HTR-8/SVneo (cell line): ENCODE measurements around the gene HLA-DOB.
"Not testable (repeated sequence)": the region's sequence is repeated elsewhere in the genome, so short reads cannot be mapped to it uniquely, and the experiment has no call there.

ENCODE experiments used
- DNase-seq: peaks from one replicate; pipeline ENCODE4 v3.0.0; 2011; ENCODE audit warnings: low spot score, mixed read lengths; ENCODE audit not compliant: insufficient read length
- FAIRE-seq: peaks from 2 replicates; lab custom pipeline; 2011; peaks lifted over from hg19 to GRCh38; lab: Jason Lieb, UNC

HLA-DOB gene

GRCh38 chr6:32815996-32816395 lies 806 bp downstream of the HLA-DOB start:
- FAIRE-seq (no peak), DNase-seq (no peak)

GRCh38 chr6:32815115-32815514 lies 1.7 kb downstream of the HLA-DOB start:
- no peak for DNase-seq
- no peak for FAIRE-seq

DNA sequence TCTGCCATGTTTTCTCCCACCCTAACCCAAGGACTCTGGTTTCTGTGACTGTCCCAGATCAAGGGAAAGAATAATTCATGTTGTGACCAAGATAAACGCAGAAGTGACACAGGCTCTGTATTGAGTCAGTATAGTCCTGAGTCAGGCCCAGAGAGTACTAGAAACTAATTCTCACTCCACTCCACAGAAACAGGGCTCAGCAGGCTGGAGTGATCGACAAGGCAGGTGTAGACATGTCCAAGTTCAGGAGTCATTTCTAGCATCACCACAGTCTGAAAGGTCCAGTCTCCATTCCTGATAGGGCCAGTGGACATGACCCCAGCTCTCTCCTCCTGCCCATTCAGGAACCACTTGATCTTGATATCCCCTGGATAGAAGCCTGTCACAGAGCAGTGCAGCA lies 2.7 kb downstream of the HLA-DOB start:
- DNase-seq: no peak
- FAIRE-seq: no peak

GRCh38 chr6:32809171-32809570 lies 7.6 kb downstream of the HLA-DOB start:
- DNase-seq (no peak), FAIRE-seq (no peak)

- DNase-seq: no peak
- no peak for FAIRE-seq
Measured at GRCh38 chr6:32807020-32807580, 9.7 kb downstream of the HLA-DOB start.

- FAIRE-seq, DNase-seq: not testable (repeated sequence)
Measured at GRCh38 chr6:32805404-32805803, 11.4 kb downstream of the HLA-DOB start.

GRCh38 chr6:32803416-32803815 lies 13.4 kb downstream of the HLA-DOB start:
- FAIRE-seq (no peak), DNase-seq (no peak)

GRCh38 chr6:32799740-32800139 lies 17.1 kb downstream of the HLA-DOB start:
- peak; percentile 36 for FAIRE-seq
- DNase-seq: no peak

DNA sequence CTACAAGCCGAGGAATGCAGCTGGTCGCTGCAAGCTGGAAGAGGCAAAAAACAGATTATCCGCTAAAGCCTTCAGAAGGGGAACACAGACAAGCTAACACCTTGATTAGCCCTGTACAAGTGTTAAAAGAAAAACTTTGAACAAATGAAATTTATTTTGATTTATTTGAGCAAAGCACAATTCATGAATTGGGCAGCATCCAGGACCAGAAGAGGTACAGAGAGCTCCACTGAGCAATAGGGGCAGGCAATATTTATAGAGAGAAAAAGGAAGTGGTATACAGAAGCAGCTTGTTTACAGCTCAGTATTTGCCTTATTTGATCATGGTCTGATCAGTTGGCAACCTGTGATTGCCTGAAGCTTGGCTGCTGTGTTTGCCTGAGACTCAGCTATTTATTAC lies 17.6 kb downstream of the HLA-DOB start:
- no peak for FAIRE-seq
- DNase-seq: no peak

DNA sequence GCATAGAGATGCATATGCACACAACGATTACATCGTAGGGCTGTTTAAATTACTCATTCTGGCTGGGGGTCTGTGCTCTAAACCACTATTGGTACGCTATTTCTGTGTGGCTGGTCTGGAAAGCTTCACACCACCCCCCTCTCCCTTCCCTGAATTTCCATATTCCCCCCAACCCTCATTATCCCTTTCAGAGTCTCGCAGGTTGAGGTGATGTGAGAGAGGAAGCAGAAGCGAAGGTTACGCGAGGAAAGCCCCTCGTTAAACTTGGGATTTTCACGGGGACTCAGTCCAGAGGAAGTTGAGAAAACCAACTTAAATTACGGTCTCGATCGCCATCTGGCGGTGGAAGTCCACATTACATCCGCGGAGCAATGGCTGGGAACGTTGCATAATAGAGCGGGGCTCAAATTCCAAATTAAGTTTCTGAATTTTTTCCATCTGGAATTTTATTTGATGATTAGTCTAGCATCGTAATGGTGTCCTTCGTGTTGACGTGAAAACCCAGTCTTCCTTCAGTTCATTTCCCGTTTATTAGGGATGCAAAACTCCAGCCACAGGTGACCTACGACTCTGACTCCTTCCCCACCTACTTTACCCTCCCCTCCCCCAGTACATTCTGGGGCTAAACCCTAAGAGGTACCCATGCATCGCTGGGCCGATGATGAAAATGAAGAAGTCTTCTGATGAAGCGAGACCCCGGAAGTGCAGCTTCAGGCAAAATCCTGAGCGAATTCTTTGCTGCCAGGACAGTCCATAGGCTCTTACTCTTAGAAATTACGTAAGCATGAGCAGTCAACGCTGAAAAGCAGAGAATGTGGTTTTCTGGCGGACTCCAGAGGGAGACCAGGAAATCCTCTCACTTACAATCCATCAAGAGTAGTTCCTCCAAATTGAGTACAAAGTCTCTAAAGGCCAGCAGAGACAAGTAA lies 19.7 kb downstream of the HLA-DOB start:
- peak; percentile 63 for FAIRE-seq

GRCh38 chr6:32794510-32794909 lies 22.3 kb downstream of the HLA-DOB start:
- FAIRE-seq (no peak), DNase-seq (no peak)

More for the DNA sequence above, 19.7 kb downstream of the HLA-DOB start:
- peak; percentile 61 for DNase-seq

DNA sequence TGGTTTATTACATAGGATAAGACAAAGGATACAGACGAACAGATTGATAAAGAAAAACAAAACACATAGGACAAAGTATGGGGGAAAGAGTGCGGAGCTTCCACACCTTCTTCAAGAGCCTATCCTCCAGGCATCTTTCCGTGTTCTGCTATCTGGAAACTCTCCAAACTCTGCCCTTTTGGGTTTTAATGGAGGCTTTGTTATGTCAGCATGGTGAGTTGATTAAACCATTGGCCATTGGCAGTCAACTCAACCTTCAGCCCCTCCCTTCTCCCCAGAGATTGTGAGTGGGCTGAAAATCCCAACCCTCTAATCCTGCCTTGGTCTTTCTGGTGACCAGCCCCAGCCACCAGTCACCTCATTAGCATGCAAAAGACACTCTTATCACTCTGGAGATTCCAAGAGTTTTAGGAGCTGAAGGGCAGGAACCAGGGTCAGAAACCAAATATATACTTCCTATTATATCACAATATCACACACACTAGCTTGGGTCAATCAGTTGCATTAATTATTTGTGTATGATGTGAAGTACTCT lies 23.8 kb downstream of the HLA-DOB start:
- no peak for FAIRE-seq
- DNase-seq: no peak

GRCh38 chr6:32790306-32790705 lies 26.5 kb downstream of the HLA-DOB start:
- DNase-seq: no peak
- FAIRE-seq: no peak

DNA sequence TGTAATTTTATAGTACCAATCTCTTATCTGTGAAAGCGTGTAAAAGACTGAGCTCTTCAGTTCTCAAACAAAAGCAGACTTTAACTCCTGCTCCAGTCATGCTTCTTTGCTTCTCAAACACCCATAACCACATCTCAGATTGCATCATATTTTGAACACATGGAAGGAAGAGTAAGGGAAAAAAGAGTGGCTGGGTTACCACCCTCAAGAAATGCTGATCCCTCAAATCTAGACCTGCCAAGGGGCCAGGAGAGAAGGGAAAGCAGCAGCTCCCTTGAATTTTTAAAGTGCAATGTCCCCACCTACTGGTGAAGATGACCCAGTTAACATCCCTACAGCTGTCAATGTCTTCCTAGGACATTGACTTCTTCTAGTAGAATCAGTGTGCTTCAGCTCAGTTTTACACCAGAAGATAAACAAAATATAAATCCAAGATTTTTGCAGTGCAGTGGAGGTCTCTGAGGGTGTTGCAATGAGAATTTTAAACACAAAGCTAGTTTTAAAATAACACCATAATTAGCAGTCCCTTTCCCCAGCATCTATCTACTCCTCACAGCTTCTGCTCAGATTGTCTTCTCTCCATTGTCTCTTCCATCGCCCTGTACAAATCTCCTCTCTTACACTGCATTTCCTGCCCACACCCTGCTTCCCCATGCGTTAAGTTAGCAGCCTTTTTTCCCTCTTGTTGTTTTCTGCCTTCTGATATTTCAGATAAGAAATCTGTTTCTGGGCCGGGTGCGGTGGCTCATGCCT lies 30.8 kb downstream of the HLA-DOB start:
- FAIRE-seq: no peak
- DNase-seq: peak; percentile 60

DNA sequence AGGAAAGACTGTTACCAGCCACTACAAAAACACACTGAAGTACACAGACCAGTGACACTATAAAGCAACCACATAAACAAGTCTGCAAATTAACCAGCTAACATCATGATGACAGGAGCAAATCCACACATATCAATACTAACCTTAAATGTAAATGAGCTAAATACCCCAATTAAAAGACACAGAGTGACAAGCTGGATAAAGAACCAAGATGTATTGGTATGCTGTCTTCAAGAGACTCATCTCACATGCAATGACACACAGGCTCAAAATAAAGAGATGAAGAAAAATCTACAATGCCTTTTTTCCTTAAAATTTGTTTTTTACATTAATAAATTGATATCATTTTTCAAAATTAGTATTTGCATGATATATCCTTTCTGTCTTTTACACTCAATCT lies 33.9 kb downstream of the HLA-DOB start:
- FAIRE-seq, DNase-seq: not testable (repeated sequence)

- DNase-seq (no peak), FAIRE-seq (no peak)
Measured at GRCh38 chr6:32779036-32779435, 37.8 kb downstream of the HLA-DOB start.

DNA sequence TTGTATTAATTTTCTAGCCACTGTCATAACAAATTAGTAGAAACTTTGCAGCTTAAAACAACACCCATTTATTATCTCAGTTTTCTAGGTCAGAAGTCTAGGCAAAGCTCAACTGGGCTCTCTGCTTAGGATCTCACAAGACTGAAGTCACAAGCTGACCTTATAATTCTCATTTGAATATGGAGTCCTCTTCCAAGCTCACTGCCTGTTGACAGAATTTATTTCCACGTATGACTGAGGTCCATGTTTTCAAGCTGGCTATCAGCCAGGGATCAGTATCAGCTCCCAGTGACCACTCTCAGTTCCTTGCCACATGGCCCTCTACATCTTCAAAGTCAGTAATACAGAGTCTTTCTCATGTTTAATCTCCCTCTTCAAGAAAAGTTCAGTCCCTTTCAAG lies 41.7 kb downstream of the HLA-DOB start:
- no peak for FAIRE-seq
- no peak for DNase-seq

- FAIRE-seq (no peak), DNase-seq (no peak)
Measured at GRCh38 chr6:32774426-32774825, 42.4 kb downstream of the HLA-DOB start.

GRCh38 chr6:32772656-32773055 lies 44.1 kb downstream of the HLA-DOB start:
- FAIRE-seq (no peak), DNase-seq (no peak)

GRCh38 chr6:32764048-32764447 lies 52.8 kb downstream of the HLA-DOB start:
- DNase-seq: no peak
- no peak for FAIRE-seq

GRCh38 chr6:32763421-32763820 lies 53.4 kb downstream of the HLA-DOB start, which contains the start of gene HLA-DQB2:
TSS of gene HLA-DQB2 (minus strand) at chr6:32763532. CDS start at chr6:32763470, 62 bp downstream.
- no peak for FAIRE-seq
- DNase-seq: no peak
